ENCODE measurements around the gene TNFRSF12A. TPM values are rescaled to one million over a fixed set of nuclear protein-coding genes. Genes with fewer than 3 reads are reported as not detected.

TNFRSF12A gene
- total and polyA plus RNA-seq, 2 of the 4 experiments (the other 2 are of a cell fraction) = 103 to 304 TPM

DNA sequence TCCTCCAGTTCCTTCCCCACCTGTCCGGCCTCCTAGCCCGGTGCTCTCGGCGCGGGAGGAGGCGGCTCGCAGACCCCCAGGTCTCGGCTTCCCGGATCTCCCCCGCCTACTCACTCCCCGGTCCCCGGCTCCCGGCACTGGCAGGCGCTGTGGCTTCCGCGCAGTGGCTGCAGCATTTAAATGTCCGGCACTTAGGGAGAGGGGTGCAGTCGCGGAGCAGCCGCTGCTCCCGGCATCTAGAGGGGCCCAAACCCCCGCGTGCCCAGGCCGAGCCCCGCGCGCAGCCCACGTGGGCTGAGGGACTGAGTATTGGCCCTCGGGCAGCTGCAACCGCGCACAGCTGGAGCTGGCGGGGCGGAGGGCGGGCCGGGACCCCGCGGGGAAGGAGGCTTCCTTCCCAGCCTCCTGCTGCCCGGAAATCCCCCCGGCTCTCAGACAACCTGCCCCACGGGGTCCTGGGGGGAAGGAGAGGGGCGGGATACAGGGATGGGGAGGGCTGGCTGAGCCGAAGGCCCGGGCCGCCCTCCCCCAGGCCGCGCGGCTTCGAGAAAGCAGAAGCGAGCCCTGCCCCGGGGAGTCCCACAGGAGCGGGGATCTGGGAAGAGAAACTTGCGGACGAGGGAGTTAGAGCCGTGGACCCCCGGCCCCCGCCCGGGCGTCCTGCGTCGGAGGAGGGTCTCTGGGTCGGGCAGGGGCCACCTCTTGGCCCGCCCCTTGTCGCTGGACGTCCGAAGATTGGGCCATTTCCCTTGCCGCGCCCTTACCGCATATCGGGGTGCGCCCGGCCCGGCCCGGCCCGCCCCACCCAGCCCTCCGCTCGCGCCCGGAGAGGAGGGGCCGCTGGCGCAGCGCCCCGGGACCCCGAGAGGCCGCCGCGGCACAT lies 25.8 kb downstream of the TNFRSF12A start, which contains the start of gene MMP25:
Gene MMP25 (plus strand): TSS at position 804 of the 883 bp plus-strand sequence. CDS start 357 bp downstream, outside the sequence.
- H3K56ac ChIP-seq (ENCODE audit: extremely low read depth, insufficient read depth, low read length) = no peak within 1 kb of the TSS
- 3% methylated on average over 43 of the region's 86 CpGs; no CpG with 5 or more reads in 1 of the 2 experiments for WGBS, 2 experiments (ENCODE audit: extremely low coverage in 2 of 2, insufficient read length in 1 of 2)
- H2AFZ ChIP-seq (replicated peaks; ENCODE audit: low read length, poor library complexity) = peak within 1 kb of the TSS; percentile 88
- H2AK9ac ChIP-seq (replicated peaks; ENCODE audit: low read depth, low read length, poor library complexity) = peak within 1 kb of the TSS; percentile 55
- no peak within 1 kb of the TSS for H3K23ac ChIP-seq (ENCODE audit: low read depth, low read length)
- H3K4me3 ChIP-seq (ENCODE audit: insufficient read depth, low read depth, low read length) = peak within 1 kb of the TSS; percentile 46
- no peak for DNase-seq
- ChIA-PET CTCF (interaction anchor here (0.6 to 1.5 kb wide), 4 partner anchors 13 to 18 kb away, joined by 3 to 8 read pairs (median 5); no protein-coding TSS in a partner anchor), POLR2A (ENCODE audit: unreplicated experiment) (interaction anchor here (0.7 kb wide), 1 partner anchor 94 kb away, joined by 3 read pairs; no protein-coding TSS in a partner anchor)
- H2BK15ac ChIP-seq (ENCODE audit: low read depth, low read length) = no peak within 1 kb of the TSS
- dilution Hi-C loops (cut with HindIII; ENCODE audit: low sequenced_read_pairs, unreplicated experiment) (no loop called here), in situ Hi-C loops (cut with MboI; ENCODE audit: low sequenced_read_pairs) (no loop called here), intact Hi-C loops (cut with micrococcal nuclease) (no loop called here)
- no peak within 1 kb of the TSS for H3K9ac ChIP-seq (ENCODE audit: low read depth, low read length)
- H3K18ac ChIP-seq (ENCODE audit: low read depth, low read length) = no peak within 1 kb of the TSS
- no peak within 1 kb of the TSS for H2BK5ac ChIP-seq (ENCODE audit: low read depth, low read length, poor library complexity, severe bottlenecking)
- H3K9me3 ChIP-seq (ENCODE audit: control insufficient read depth, insufficient read depth, low read length) = no peaks in the 10 kb centered on the region; the same call in 1 of the 2 replicates
- H3K4me2 ChIP-seq (ENCODE audit: low read depth, low read length) = peak within 1 kb of the TSS; percentile 92
- H4K8ac ChIP-seq (ENCODE audit: low read depth in 2 of 2, low read length in 2 of 2) = no peak within 1 kb of the TSS
- H3K36me3 ChIP-seq (ENCODE audit: control insufficient read depth, insufficient read depth, low read length) = no peaks in the 10 kb centered on the region
- H3K9me1 ChIP-seq (ENCODE audit: insufficient read depth, low read length) = no peaks in the 10 kb centered on the region
- H3K27ac ChIP-seq (ENCODE audit: insufficient read depth, low read length) = no peak within 1 kb of the TSS
- no peaks in the 10 kb centered on the region; the same call in 1 of the 2 replicates for H3K4me1 ChIP-seq (ENCODE audit: control insufficient read depth, insufficient read depth, low read length)
- H2AK5ac ChIP-seq (ENCODE audit: low read depth, low read length) = no peak within 1 kb of the TSS
- no peak within 1 kb of the TSS for H3K4ac ChIP-seq (ENCODE audit: low read depth, low read length)
- H3K79me1 ChIP-seq (ENCODE audit: low read depth in 1 of 2, low read length in 2 of 2) = no peaks in the 10 kb centered on the region
- H3K14ac ChIP-seq (replicated peaks; ENCODE audit: low read depth, low read length) = no peak within 1 kb of the TSS
- H4K91ac ChIP-seq (ENCODE audit: insufficient read depth, low read depth, low read length) = no peak within 1 kb of the TSS
- no peak within 1 kb of the TSS for H2BK120ac ChIP-seq (ENCODE audit: low read depth, low read length)
- peaks cover 70% of the 10 kb centered on the region for H3K27me3 ChIP-seq (ENCODE audit: control insufficient read depth, insufficient read depth, low read length)
- H4K5ac ChIP-seq (ENCODE audit: low read depth, low read length) = no peak within 1 kb of the TSS
- ATAC-seq (ENCODE audit: low read depth) = peak; percentile 54
- H4K20me1 ChIP-seq (ENCODE audit: insufficient read depth, low read length) = no peaks in the 10 kb centered on the region
- H2BK20ac ChIP-seq (ENCODE audit: low read depth, low read length) = no peak within 1 kb of the TSS
- no TSS peak for BruUV-seq (replicated peaks)
- no peak for TF ChIP-seq BHLHE40 (IDR thresholded peaks at IDR 0.05; ENCODE audit: low read depth, low read length)
- no peak for TF ChIP-seq CHD1 (IDR thresholded peaks at IDR 0.05; ENCODE audit: low read depth, low read length)
- TF ChIP-seq, protein P1, sequence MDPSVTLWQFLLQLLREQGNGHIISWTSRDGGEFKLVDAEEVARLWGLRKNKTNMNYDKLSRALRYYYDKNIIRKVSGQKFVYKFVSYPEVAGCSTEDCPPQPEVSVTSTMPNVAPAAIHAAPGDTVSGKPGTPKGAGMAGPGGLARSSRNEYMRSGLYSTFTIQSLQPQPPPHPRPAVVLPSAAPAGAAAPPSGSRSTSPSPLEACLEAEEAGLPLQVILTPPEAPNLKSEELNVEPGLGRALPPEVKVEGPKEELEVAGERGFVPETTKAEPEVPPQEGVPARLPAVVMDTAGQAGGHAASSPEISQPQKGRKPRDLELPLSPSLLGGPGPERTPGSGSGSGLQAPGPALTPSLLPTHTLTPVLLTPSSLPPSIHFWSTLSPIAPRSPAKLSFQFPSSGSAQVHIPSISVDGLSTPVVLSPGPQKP (IDR thresholded peaks at IDR 0.05; ENCODE audit: borderline replicate concordance, low read depth, low read length) = no peak
- no peak for TF ChIP-seq RFX5 (IDR thresholded peaks at IDR 0.05; ENCODE audit: low read depth, low read length)
- TF ChIP-seq FOS (IDR thresholded peaks at IDR 0.05; ENCODE audit: low read depth, low read length) = no peak
- no peak for TF ChIP-seq MAFK (IDR thresholded peaks at IDR 0.05; ENCODE audit: low read depth, low read length)
- no peak for TF ChIP-seq RAD21 (IDR thresholded peaks at IDR 0.05; ENCODE audit: low read length)
- TF ChIP-seq CEBPB (IDR thresholded peaks at IDR 0.05; ENCODE audit: low read depth, low read length) = no peak
- TF ChIP-seq MAZ (IDR thresholded peaks at IDR 0.05; ENCODE audit: borderline replicate concordance, low read depth, low read length) = no peak
- no peak for TF ChIP-seq SMC3 (IDR thresholded peaks at IDR 0.05; ENCODE audit: low read depth, low read length)
- no peak for TF ChIP-seq POLR2A (IDR thresholded peaks at IDR 0.05; ENCODE audit: low read depth, low read length)
- TF ChIP-seq, protein P2, sequence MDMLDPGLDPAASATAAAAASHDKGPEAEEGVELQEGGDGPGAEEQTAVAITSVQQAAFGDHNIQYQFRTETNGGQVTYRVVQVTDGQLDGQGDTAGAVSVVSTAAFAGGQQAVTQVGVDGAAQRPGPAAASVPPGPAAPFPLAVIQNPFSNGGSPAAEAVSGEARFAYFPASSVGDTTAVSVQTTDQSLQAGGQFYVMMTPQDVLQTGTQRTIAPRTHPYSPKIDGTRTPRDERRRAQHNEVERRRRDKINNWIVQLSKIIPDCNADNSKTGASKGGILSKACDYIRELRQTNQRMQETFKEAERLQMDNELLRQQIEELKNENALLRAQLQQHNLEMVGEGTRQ (IDR thresholded peaks at IDR 0.05; ENCODE audit: low read depth, low read length) = no peak
- TF ChIP-seq RCOR1 (IDR thresholded peaks at IDR 0.05; ENCODE audit: insufficient replicate concordance, low read length) = no peak
- TF ChIP-seq, protein P3, sequence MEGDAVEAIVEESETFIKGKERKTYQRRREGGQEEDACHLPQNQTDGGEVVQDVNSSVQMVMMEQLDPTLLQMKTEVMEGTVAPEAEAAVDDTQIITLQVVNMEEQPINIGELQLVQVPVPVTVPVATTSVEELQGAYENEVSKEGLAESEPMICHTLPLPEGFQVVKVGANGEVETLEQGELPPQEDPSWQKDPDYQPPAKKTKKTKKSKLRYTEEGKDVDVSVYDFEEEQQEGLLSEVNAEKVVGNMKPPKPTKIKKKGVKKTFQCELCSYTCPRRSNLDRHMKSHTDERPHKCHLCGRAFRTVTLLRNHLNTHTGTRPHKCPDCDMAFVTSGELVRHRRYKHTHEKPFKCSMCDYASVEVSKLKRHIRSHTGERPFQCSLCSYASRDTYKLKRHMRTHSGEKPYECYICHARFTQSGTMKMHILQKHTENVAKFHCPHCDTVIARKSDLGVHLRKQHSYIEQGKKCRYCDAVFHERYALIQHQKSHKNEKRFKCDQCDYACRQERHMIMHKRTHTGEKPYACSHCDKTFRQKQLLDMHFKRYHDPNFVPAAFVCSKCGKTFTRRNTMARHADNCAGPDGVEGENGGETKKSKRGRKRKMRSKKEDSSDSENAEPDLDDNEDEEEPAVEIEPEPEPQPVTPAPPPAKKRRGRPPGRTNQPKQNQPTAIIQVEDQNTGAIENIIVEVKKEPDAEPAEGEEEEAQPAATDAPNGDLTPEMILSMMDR (conservative IDR thresholded peaks at IDR 0.05; ENCODE audit: low read depth, low read length) = no peak

Measured in IMR-90 (cell line).